IPS-18a (cell line): ENCODE results near the gene SHROOM3.
"Not testable (repeated sequence)": the region's sequence is repeated elsewhere in the genome, so short reads cannot be mapped to it uniquely, and the experiment has no call there.

Experiments
- H3K27ac ChIP-seq: one replicate; pipeline ENCODE4 v1.5.1; 2013; ENCODE audit warnings: low read length
- H3K27me3 ChIP-seq: one replicate; pipeline ENCODE4 v1.6.1; 2013; ENCODE audit warnings: mild to moderate bottlenecking, low read length; ENCODE audit not compliant: control insufficient read depth, insufficient read depth
- H3K36me3 ChIP-seq: one replicate; pipeline ENCODE4 v1.6.1; 2013; ENCODE audit warnings: low read depth, low read length; ENCODE audit not compliant: control insufficient read depth
- H3K4me1 ChIP-seq: one replicate; pipeline ENCODE4 v1.6.1; 2013; ENCODE audit warnings: low read depth, low read length; ENCODE audit not compliant: control insufficient read depth
- H3K4me3 ChIP-seq: one replicate; pipeline ENCODE4 v1.5.1; 2013; ENCODE audit warnings: low read length
- H3K9ac ChIP-seq: one replicate; pipeline ENCODE4 v1.6.1; 2013; ENCODE audit warnings: mild to moderate bottlenecking, low read length, moderate library complexity
- H3K9me3 ChIP-seq: one replicate; pipeline ENCODE4 v1.6.1; 2013; ENCODE audit warnings: low read depth, low read length; ENCODE audit not compliant: control insufficient read depth

SHROOM3 gene

GRCh38 chr4:76606645-76607265 lies 171.7 kb downstream of the SHROOM3 start:
- H3K4me3 ChIP-seq: peak overlapping the region; percentile 21
- no peak overlapping the region for H3K9ac ChIP-seq
- no peak overlapping the region for H3K27ac ChIP-seq

DNA sequence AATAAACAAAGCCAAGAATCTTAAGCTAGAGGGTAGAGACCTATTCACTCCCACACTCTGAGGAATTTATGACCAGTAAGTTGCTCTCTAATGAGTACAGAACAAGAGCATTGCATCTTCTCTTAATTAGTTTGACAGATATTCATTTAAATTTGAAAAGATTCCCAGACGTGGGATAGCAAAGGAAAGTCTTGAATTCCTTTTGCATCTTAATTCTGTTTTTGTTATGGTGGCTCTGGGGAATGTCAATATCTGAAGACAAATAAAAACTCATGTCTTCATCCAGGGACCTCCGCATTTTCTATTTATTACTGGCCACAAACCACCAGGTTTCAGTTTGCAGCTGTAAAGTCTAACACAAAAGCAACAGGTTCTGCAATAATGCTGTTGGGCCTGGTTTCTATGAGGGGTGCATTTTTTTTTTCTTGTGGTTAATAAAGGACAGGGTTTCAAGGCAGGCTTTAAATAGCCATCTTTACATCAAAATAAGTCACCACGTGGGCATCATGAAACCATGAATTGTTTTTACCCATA lies 172.3 kb downstream of the SHROOM3 start:
- H3K36me3 ChIP-seq: no peaks in the 10 kb centered on the region
- no peak overlapping the region for H3K9ac ChIP-seq
- H3K27ac ChIP-seq: no peak overlapping the region

More at GRCh38 chr4:76606645-76607265, 171.7 kb downstream of the SHROOM3 start:
- Histone ChIP-seq H3K9me3 (no peaks in the 10 kb centered on the region), H3K27me3 (no peaks in the 10 kb centered on the region), H3K4me1 (peaks cover 37% of the 10 kb centered on the region), H3K36me3 (no peaks in the 10 kb centered on the region)

GRCh38 chr4:76607846-76608245 lies 172.8 kb downstream of the SHROOM3 start:
- Histone ChIP-seq H3K4me1 (peaks cover 37% of the 10 kb centered on the region), H3K27ac (no peak overlapping the region), H3K9ac (no peak overlapping the region), H3K9me3 (no peaks in the 10 kb centered on the region), H3K36me3 (no peaks in the 10 kb centered on the region), H3K27me3 (no peaks in the 10 kb centered on the region), H3K4me3 (no peak overlapping the region)

More for the DNA sequence above, 172.3 kb downstream of the SHROOM3 start:
- Histone ChIP-seq H3K9me3 (no peaks in the 10 kb centered on the region), H3K4me1 (peaks cover 37% of the 10 kb centered on the region), H3K4me3 (peak overlapping the region; percentile 21), H3K27me3 (no peaks in the 10 kb centered on the region)

DNA sequence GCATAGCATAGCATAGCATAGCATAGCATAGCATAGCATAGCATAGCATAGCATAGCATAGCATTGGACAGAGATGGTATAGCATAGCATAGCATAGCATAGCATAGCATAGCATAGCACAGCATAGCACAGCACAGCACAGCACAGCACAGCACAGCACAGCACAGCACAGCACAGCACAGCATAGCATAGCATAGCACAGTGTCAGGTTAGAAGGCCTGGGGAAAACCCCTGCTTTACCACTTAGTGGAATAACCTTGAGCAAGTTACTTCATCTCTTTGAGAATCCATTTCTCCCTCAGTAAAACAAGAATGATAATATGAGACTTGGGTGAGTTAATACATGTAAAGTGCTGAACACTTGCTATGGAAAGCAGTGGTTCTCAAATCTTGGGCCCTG lies 173.5 kb downstream of the SHROOM3 start:
- not testable (repeated sequence) for H3K27me3 ChIP-seq, H3K9ac ChIP-seq, H3K4me3 ChIP-seq, H3K36me3 ChIP-seq, H3K9me3 ChIP-seq, H3K27ac ChIP-seq
- peaks cover 37% of the 10 kb centered on the region for H3K4me1 ChIP-seq

DNA sequence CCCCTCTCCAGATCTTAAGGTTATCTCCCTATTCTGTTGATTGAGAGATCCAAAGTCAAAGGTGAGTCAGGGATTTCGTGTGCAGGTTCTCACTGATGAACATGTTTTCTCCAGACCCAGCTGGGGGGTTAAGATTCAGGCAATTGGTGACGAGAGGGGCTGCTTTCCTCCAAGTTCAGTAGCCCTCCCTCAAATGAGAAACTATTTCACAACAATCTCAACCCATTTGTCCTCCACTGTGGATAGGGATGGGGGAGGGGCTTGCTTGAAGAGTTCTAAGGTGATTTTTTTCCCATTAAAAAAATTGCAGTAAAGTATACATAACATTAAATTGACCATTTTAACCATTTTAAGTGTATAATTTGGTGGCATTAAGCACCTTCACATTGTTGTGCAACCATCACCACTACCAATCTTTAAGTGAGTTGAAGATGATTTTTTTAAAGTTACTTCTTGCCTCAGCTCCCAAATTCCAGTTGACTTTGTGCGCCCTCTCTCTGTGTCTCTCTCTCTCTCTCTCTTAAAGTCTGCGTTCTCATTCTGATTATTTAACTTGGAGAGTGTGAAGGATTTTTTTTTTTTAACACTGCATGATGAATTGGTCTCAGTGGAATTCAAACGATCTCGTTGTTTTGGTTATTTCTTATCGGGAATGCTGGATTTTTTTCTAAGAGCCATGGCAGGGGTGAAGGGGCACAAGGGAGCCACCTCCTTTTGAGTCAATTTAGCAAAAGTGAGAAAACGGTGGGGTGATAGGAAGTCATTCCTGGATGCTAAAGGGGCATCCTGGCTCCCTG lies 175.9 kb downstream of the SHROOM3 start:
- Histone ChIP-seq H3K27ac (no peak overlapping the region), H3K9ac (no peak overlapping the region), H3K36me3 (no peaks in the 10 kb centered on the region), H3K9me3 (no peaks in the 10 kb centered on the region), H3K4me1 (peaks cover 37% of the 10 kb centered on the region), H3K4me3 (no peak overlapping the region), H3K27me3 (no peaks in the 10 kb centered on the region)

- H3K4me1 ChIP-seq: peaks cover 36% of the 10 kb centered on the region
- H3K9me3 ChIP-seq: no peaks in the 10 kb centered on the region
- no peaks in the 10 kb centered on the region for H3K27me3 ChIP-seq
- no peak overlapping the region for H3K4me3 ChIP-seq
- no peaks in the 10 kb centered on the region for H3K36me3 ChIP-seq
- H3K27ac ChIP-seq: no peak overlapping the region
- H3K9ac ChIP-seq: no peak overlapping the region
These were observed 176.7 kb downstream of the SHROOM3 start for GRCh38 chr4:76611616-76612207.

DNA sequence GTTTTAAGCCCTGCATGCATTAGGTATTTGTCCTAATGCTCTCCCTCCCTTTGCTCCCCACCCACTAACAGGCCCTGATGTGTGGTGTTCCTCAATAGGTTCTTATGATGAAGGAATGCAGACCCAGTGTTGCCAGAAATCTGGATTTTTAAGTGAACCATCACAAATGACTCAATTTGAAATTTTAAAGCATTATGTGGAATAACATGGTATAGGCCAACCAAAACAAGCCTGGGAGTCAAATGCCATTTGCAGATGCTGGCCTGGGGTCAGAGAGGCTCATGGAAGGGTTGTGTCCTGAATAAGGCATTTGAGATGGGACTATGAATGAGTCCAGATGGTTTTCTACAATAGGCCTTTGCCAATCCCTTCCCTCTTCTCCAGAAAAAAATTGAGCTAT lies 179.6 kb downstream of the SHROOM3 start:
- Histone ChIP-seq H3K36me3 (no peaks in the 10 kb centered on the region), H3K9me3 (no peaks in the 10 kb centered on the region), H3K4me3 (no peak overlapping the region), H3K27me3 (no peaks in the 10 kb centered on the region), H3K27ac (no peak overlapping the region), H3K9ac (no peak overlapping the region), H3K4me1 (peaks cover 14% of the 10 kb centered on the region)

DNA sequence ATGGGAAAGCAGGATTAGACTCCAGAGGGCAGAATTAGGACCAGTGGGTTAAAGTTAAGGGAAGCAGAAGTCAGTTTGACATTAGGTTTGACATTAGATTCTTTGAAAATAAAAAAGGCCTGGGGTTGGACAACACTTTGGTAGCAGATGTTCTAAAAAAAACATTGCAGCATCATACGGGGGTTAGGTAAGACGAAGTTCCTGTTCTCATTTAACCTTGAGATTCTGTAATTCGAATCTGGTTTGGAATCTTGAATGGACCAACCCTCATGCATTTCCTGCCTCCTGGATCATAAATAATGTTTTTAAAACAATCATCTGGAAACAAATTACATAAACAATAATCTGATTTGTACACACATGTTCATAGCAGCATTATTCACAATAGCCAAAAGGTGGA lies 181.0 kb downstream of the SHROOM3 start:
- no peak overlapping the region for H3K27ac ChIP-seq
- H3K4me3 ChIP-seq: no peak overlapping the region
- H3K4me1 ChIP-seq: peaks cover 7% of the 10 kb centered on the region
- no peaks in the 10 kb centered on the region for H3K9me3 ChIP-seq
- no peaks in the 10 kb centered on the region for H3K36me3 ChIP-seq
- no peak overlapping the region for H3K9ac ChIP-seq
- H3K27me3 ChIP-seq: no peaks in the 10 kb centered on the region

- Histone ChIP-seq H3K4me3 (no peak overlapping the region), H3K27me3 (no peaks in the 10 kb centered on the region), H3K9me3 (no peaks in the 10 kb centered on the region), H3K36me3 (no peaks in the 10 kb centered on the region), H3K4me1 (peaks cover 2% of the 10 kb centered on the region), H3K27ac (no peak overlapping the region), H3K9ac (no peak overlapping the region)
These were observed 181.5 kb downstream of the SHROOM3 start for GRCh38 chr4:76616526-76616925.

DNA sequence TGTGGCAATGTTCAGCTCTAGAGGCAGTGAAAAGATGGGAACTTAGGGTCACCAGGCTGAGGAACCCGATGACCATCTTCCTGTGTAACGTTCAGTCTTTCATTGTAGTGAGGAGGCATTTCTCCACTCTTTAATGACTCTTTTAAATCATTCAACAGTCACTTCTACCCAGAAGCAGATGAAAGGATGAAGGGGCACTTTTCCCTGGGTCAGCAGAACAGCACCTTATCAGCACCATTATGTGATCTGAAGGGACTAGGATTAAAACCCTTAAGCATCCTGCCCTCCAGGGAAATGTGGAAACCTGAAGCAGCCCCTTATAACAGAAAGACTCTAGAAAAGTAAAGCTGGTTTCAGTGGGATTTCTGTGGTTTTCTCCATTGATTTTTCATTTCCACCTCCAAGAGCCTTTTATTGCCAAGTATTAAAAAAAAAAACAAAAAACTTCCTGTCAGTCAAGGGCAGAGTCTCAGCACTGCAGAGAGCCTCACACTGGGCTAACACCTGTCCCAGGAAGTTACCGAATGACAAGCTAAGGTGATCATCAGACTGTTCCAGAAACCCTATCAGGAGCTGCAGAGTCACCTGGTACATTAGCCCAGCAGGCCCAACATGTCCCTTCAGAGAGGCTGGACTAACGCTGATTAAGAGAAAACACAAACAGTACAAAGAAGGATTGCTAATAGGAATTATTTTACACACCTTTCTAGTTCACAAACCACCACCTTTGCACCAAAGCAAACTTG lies 185.9 kb downstream of the SHROOM3 start:
- Histone ChIP-seq H3K36me3 (no peaks in the 10 kb centered on the region), H3K4me3 (no peak overlapping the region), H3K27ac (no peak overlapping the region), H3K27me3 (no peaks in the 10 kb centered on the region), H3K9me3 (no peaks in the 10 kb centered on the region), H3K9ac (no peak overlapping the region), H3K4me1 (peaks cover 20% of the 10 kb centered on the region)

- no peaks in the 10 kb centered on the region for H3K36me3 ChIP-seq
- no peaks in the 10 kb centered on the region for H3K9me3 ChIP-seq
- H3K27me3 ChIP-seq: no peaks in the 10 kb centered on the region
- no peak overlapping the region for H3K4me3 ChIP-seq
- H3K9ac ChIP-seq: no peak overlapping the region
- peaks cover 24% of the 10 kb centered on the region for H3K4me1 ChIP-seq
- no peak overlapping the region for H3K27ac ChIP-seq
These were observed 187.1 kb downstream of the SHROOM3 start for GRCh38 chr4:76622126-76622525.
